Measurements from ENCODE around the gene AP2S1.
A peak's percentile ranks its signal among the peaks of the same experiment; 100 is the strongest.
"Not testable (repeated sequence)": the region's sequence is repeated elsewhere in the genome, so short reads cannot be mapped to it uniquely, and the experiment has no call there.

Gene AP2S1

DNA sequence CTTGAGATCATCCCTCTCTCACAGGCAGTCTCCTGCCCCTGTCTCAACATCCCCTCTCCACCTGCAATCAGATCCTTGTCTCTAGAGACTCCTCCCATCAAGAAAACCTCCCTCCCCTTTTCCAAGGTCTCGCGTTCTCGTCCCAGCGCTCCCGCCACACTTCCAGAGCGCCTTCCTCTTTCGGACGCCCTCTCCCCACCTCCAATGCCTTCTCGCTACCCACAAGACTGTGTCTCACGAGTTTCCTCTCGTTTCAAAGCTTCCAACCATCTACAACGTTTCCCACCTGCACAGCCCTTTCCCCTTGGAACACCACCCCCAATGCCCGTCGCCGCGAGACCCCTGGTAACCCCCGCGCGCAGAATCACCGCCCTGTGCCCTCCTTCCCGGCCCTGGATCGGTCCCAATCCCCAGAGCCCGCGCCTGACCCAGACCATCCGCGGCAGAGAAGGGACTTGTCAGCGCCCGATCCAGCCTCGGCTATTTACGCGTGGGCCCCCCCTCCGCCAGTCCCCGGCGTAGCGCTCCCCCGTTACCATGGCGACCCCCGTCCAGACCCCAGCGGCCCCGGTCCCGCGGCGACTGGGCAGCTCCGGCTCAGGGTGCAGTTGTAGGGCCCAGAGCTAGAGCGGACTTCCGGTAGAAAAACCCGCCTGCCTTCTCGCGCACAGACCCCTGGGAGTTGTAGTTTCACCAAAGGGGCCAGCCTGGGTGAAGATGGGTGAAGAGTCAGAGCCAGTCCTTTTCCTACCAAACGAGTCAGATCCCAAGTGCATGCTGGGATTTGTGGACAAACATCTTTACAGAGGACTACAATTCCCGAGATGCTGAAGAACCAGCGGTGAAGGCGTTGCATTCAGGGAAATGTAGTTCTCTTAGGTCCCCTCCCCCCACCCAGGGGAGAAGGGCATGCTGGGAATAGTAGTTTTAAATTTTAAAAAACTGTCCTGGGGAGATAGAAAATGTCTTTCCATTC lies at the start of gene AP2S1:
AP2S1 (minus strand) TSS at position 619 of the 976 bp plus-strand sequence; CDS start at position 539, 80 bp downstream.
- peak; percentile 74 to 81 for DNase-seq (ENCODE audit: low read depth in 2 of 2)

- DNase-seq (ENCODE audit: low read depth in 2 of 2) = no peak
Measured at GRCh38 chr19:46900341-46900740, 49.7 kb upstream of the AP2S1 start.

DNA sequence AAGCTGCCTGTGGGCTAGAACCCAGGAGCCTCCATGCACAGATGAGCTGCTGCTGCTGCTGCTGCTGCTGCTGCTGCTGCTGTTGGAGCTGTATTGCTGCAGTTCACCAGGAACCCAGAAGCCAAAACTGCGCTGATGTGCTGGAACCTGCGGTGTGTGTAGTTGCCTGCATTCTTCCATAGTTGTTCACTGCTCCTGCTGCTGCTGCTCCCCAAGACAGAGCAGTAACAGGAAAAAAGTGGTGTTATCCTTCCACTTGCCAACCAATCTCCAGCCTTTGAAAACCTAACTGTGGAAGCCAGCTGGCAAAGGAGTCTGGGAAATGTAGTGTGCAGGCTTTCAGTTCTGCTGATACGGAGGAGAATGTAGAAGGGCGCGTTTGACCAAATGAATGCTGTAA lies 48.1 kb upstream of the AP2S1 start:
- DNase-seq (ENCODE audit: low read depth in 2 of 2) = no peak

GRCh38 chr19:46896076-46896794 lies 45.6 kb upstream of the AP2S1 start:
- DNase-seq (ENCODE audit: low read depth in 2 of 2) = no peak

DNA sequence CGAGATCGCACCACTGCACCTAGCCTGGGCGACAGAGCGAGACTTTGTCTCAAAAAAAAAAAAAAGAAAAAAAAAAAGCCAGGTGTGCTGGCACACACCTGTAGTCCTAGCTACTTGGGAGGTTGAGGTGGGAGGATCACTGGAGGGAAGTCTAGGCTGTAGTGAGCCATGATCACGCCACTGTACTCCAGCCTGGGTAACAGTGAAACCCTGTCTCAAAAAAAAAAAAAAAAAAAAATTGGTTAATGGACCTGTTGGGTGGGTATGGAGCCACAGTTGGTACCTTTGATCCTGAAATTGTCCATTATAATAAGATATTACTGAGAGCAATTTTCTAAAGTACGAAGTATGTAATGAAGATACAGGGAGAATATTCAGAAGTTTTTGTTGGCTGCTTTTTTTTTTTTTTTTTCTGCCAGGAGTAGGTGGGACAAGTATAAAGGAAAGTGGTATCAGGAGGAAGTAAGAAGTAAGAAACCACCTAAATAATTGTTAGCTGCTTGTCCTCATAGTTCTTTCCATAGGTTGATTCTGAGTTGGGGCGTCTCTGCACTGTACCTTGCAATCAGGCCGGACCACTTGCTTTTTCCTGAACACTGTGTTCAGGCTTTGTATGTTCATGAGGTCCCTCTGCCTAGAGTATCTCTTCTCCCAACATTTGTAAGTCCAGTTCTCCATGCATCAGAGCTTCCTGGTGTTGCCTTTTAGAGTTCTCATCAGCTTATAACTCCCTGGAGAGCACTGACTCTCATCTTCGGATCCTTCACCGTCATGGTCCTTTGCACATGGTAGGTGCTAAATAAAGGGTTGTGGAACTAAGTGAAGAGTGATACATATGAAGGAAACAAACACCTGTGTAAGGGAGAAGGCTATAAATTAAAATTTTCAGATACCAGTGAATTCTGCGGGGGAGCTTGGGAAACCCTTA lies 41.9 kb upstream of the AP2S1 start:
- no peak for DNase-seq (ENCODE audit: low read depth in 2 of 2)

DNA sequence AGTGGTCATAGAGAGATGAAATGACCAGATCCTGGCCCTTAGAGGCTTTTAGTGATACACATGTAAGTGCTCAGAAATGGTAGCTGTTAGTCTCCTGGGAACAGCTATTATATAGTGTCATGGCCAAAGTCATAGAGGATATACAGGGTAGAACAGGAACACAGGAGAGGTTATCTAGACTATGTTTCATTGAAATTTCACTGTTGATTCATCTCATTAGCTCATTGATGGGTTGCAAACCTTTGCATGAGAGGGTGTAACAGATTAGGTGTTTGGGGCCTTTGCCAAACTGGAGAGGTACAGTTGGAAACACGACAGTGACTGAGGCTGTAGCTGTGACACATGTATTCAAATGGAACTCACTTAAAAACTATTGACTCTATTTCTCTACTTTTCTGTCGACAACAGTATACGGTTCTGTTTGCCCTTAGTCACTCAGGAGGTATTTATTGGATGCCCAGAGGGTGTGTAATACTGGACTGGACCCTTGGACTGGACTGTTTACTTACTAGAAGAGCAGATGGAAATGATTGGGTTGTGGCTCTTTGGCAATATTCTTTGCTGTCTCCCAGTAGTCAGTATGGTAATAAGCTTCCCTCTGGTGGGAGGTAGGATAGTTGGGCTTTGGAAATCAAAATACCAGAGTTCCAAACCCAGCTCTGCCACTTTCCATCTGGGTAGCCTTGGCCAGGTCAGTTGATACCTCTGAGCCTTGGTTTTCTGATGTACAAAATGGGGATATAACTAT lies 40.0 kb upstream of the AP2S1 start:
- no peak for DNase-seq (ENCODE audit: low read depth in 2 of 2)

- DNase-seq (ENCODE audit: low read depth in 2 of 2) = no peak
Measured at GRCh38 chr19:46887240-46887782, 36.7 kb upstream of the AP2S1 start.

GRCh38 chr19:46886546-46887239 lies 36.0 kb upstream of the AP2S1 start:
- no peak for DNase-seq (ENCODE audit: low read depth in 2 of 2)

- no peak for DNase-seq (ENCODE audit: low read depth in 2 of 2)
Measured at GRCh38 chr19:46885411-46885810, 34.8 kb upstream of the AP2S1 start.

DNA sequence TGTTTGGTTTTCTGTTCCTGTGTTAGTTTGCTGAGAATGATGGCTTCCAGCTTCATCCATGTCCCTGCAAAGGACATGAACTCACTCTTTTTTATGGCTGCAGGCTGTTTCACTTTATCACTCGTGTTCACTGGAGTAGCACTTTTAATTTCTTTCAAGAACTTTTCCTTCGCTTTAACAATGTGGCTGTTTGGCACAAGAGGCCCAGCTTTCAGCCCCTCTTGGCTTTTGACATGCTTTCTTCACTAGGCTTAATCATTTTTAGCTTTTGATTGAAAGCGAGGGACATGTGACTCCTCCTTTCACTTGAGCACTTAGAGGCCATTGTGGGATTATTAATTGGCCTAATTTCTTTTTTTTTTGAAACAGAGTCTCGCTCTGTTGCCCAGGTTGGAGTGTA lies 32.1 kb upstream of the AP2S1 start:
- not testable (repeated sequence) for DNase-seq (ENCODE audit: low read depth in 2 of 2)

- no peak for DNase-seq (ENCODE audit: low read depth in 2 of 2)
Measured at GRCh38 chr19:46882034-46882433, 31.4 kb upstream of the AP2S1 start.

GRCh38 chr19:46881092-46881491 lies 30.4 kb upstream of the AP2S1 start:
- no peak for DNase-seq (ENCODE audit: low read depth in 2 of 2)

GRCh38 chr19:46880431-46880830 lies 29.8 kb upstream of the AP2S1 start:
- DNase-seq (ENCODE audit: low read depth in 2 of 2) = no peak

- DNase-seq (ENCODE audit: low read depth in 2 of 2) = no peak
Measured at GRCh38 chr19:46878613-46879375, 28.1 kb upstream of the AP2S1 start.

DNA sequence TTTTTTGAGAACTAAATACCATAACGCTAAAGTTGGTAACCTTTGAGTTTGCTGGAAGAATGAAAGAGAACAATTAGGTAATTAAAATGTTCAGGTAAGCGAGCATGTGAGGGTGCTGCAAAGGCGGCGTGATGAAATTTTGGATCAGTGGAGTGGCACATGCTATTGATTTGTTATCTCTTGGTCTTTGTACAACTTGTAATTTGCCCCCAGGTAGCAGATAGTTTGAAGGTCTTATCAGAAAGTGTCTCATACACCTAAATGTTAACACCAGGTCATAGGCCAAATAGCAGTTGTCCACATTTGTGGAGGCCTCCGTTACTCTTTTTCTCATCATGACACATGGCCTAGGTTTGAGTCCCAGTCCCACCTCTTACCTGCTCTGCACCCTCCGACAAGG lies 25.0 kb upstream of the AP2S1 start:
- DNase-seq (ENCODE audit: low read depth in 2 of 2) = no peak

- no peak for DNase-seq (ENCODE audit: low read depth in 2 of 2)
Measured at GRCh38 chr19:46875234-46875633, 24.6 kb upstream of the AP2S1 start.

DNA sequence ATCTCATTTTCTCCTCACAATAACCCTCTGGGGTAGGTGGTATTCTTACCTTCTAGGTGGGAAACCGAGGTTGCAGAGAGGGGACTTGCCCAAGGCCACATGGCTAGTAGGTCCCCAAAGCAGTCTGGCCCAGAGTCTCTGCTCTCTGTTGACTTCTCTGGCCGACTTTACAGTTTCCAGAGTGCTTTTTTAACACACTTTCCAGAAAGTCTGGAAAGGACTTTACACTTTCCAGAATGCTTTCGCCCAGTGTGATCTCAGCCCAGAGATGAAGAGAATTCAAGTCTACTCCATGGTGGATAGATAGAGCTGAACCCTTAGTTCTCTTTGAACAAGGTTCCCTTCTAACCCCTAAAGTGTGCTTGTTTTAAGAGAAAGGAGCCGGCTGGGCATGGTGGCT lies 22.3 kb upstream of the AP2S1 start:
- no peak for DNase-seq (ENCODE audit: low read depth in 2 of 2)

- not testable (repeated sequence) for DNase-seq (ENCODE audit: low read depth in 2 of 2)
Measured at GRCh38 chr19:46871173-46871572, 20.5 kb upstream of the AP2S1 start.
